Mammary epithelial cell (primary cell): ENCODE results near the gene C20orf141.

Experiments
- CTCF ChIP-seq, 2 donors: IDR thresholded peaks in 1 of 2; conservative IDR thresholded peaks in 1 of 2; 2 replicates each; pipeline ENCODE4 v1.5.1; 2011 to 2012; ENCODE audit warnings: inconsistent platforms in 2 of 2, low read length in 2 of 2, mild to moderate bottlenecking in 2 of 2, control low read depth in 1 of 2, low read depth in 1 of 2; ENCODE audit not compliant: insufficient read depth in 1 of 2; ENCODE audit errors: extremely low read depth in 1 of 2
- EZH2 ChIP-seq: IDR thresholded peaks from 2 replicates; pipeline ENCODE4 v1.6.1; 2012; ENCODE audit warnings: low read length, inconsistent platforms, borderline replicate concordance

GRCh38 chr20:2825761-2826160, 11.0 kb downstream of the C20orf141 start:
- no peak for TF ChIP-seq CTCF (conservative IDR thresholded peaks at IDR 0.05 in 1 of 2, IDR thresholded peaks at IDR 0.05 in 1 of 2; ENCODE audit: extremely low read depth in 1 of 2, insufficient read depth in 1 of 2, low read depth in 1 of 2, low read length in 2 of 2)
- no peak for TF ChIP-seq EZH2
